Uterus (tissue), 4 donors: Measurements from ENCODE around the gene KIRREL3. TPM values are rescaled to one million over a fixed set of nuclear protein-coding genes. Genes with fewer than 3 reads are reported as not detected.

ENCODE experiments used
- DNase-seq, 2 donors: peaks; one replicate each; pipeline ENCODE4 v3.0.0-alpha.2; 2019 to 2020
- H3K27ac ChIP-seq, 2 donors: fragments of 200-600 bp; sonication (generic); 1 replicate in 1 of 2; 2 replicates in 1 of 2; pipeline ENCODE4 v1.5.1; 2016 to 2018
- H3K27me3 ChIP-seq, 2 donors: fragments of 200-600 bp; sonication (generic); one replicate each; pipeline ENCODE4 v1.5.1; 2018 to 2019; ENCODE audit warnings: control low read depth in 1 of 2
- H3K36me3 ChIP-seq, 2 donors: fragments of 200-600 bp; sonication (generic); one replicate each; pipeline ENCODE4 v1.5.1; 2019; ENCODE audit warnings: control low read depth in 1 of 2
- H3K4me1 ChIP-seq, 2 donors: fragments of 200-600 bp; sonication (generic); one replicate each; pipeline ENCODE4 v1.5.1; 2018 to 2019; ENCODE audit warnings: control low read depth in 1 of 2
- H3K4me3 ChIP-seq, 2 donors: fragments of 200-600 bp; sonication (generic); 1 replicate in 1 of 2; 2 replicates in 1 of 2; pipeline ENCODE4 v1.5.1; 2018 to 2019; ENCODE audit warnings: mild to moderate bottlenecking in 1 of 2
- H3K9me3 ChIP-seq, 2 donors: fragments of 200-600 bp; sonication (generic); one replicate each; pipeline ENCODE4 v1.5.1; 2019; ENCODE audit warnings: control low read depth in 1 of 2
- CTCF ChIP-seq, 4 experiments: fragments of 200-600 bp in 2 of 4; fragments of 450-650 bp in 2 of 4; sonication (generic) in 2 of 4; IDR thresholded peaks; one replicate each; pipeline ENCODE4 v1.5.1; 2016 to 2019; ENCODE audit warnings: antibody characterized with exemption in 4 of 4, mild to moderate bottlenecking in 2 of 4, moderate library complexity in 1 of 4
- POLR2A ChIP-seq, 2 donors: fragments of 450-650 bp; IDR thresholded peaks; one replicate each; pipeline ENCODE4 v1.6.1; 2016; ENCODE audit warnings: antibody characterized with exemption in 2 of 2, mild to moderate bottlenecking in 1 of 2, moderate library complexity in 1 of 2
- intact Hi-C: fragments of 100-400 bp; cut with DNase I; formaldehyde crosslinking; loops from one replicate; pipeline ENCODE4 v1.15.1; 2023; ENCODE audit warnings: low total_unique reads
- total RNA-seq, 4 donors: library from RNA; depleted of rRNA in 3 of 4; stranded (reverse); fragments of >200 nt in 3 of 4; gene quantifications; one replicate each; pipeline versions ENCODE4 v1.1.0 to v1.2.4, GENCODE V29; 2014 to 2023
- donor health status: DM: yes; HTN: yes; CAD: no.

KIRREL3 gene
- total RNA-seq, 4 donors from 2014 or later: 10.0 TPM; not detected in 3

- DNase-seq: peak; percentile 34 to 43
- H3K27me3 ChIP-seq: no peaks in the 10 kb centered on the region
- TF ChIP-seq POLR2A (IDR thresholded peaks at IDR 0.05): no peak
- TF ChIP-seq CTCF (IDR thresholded peaks at IDR 0.05): peak; percentile 61 to 82 (median 80)
- H3K27ac ChIP-seq: no peak overlapping the region
- intact Hi-C loops: no loop called here
- H3K9me3 ChIP-seq: no peaks in the 10 kb centered on the region
- H3K4me1 ChIP-seq: no peaks in the 10 kb centered on the region
- no peak overlapping the region for H3K4me3 ChIP-seq
- H3K36me3 ChIP-seq: no peaks in the 10 kb centered on the region
Observed at GRCh38 chr11:126989942-126990715, 10.4 kb downstream of the KIRREL3 start.

GRCh38 chr11:126988655-126989054, 11.9 kb downstream of the KIRREL3 start:
- no peaks in the 10 kb centered on the region for H3K36me3 ChIP-seq
- intact Hi-C loops: no loop called here
- H3K27ac ChIP-seq: no peak overlapping the region
- TF ChIP-seq CTCF (IDR thresholded peaks at IDR 0.05) (no peak), POLR2A (IDR thresholded peaks at IDR 0.05) (no peak)
- DNase-seq: no peak
- H3K9me3 ChIP-seq: no peaks in the 10 kb centered on the region
- no peaks in the 10 kb centered on the region for H3K4me1 ChIP-seq
- no peaks in the 10 kb centered on the region for H3K27me3 ChIP-seq
- no peak overlapping the region for H3K4me3 ChIP-seq

DNA sequence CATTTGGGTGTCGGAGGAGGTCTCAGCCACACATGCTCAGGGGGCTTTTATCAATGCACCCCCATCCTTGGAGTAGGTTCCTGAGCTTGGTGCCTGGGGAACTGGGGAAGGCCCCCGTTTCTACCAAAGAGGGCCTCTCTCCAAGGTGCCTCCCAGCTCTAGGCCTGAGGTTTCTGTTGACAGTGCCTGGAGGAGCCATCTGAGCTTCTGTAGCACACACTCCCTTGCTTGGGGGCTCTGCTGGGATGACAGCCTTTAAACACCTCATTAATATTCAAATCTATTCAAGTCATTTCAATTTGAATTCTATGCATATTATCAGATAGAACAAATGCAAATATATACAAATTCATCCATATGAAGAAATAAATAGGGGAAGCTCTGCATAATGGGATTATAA, 18.9 kb downstream of the KIRREL3 start:
- no peak overlapping the region for H3K4me3 ChIP-seq
- H3K27ac ChIP-seq: no peak overlapping the region
- H3K4me1 ChIP-seq: no peaks in the 10 kb centered on the region
- no peaks in the 10 kb centered on the region for H3K27me3 ChIP-seq
- intact Hi-C loops: no loop called here
- TF ChIP-seq CTCF (IDR thresholded peaks at IDR 0.05) (no peak), POLR2A (IDR thresholded peaks at IDR 0.05) (no peak)
- no peak for DNase-seq
- H3K36me3 ChIP-seq: no peaks in the 10 kb centered on the region
- no peaks in the 10 kb centered on the region for H3K9me3 ChIP-seq

- intact Hi-C loops: no loop called here
- DNase-seq: no peak
- H3K4me3 ChIP-seq: no peak overlapping the region
- no peaks in the 10 kb centered on the region for H3K36me3 ChIP-seq
- H3K27ac ChIP-seq: no peak overlapping the region
- no peaks in the 10 kb centered on the region for H3K4me1 ChIP-seq
- no peaks in the 10 kb centered on the region for H3K9me3 ChIP-seq
- no peak for TF ChIP-seq POLR2A (IDR thresholded peaks at IDR 0.05)
- TF ChIP-seq CTCF (IDR thresholded peaks at IDR 0.05): no peak
- no peaks in the 10 kb centered on the region for H3K27me3 ChIP-seq
Observed at GRCh38 chr11:126978911-126979310, 21.7 kb downstream of the KIRREL3 start.

DNA sequence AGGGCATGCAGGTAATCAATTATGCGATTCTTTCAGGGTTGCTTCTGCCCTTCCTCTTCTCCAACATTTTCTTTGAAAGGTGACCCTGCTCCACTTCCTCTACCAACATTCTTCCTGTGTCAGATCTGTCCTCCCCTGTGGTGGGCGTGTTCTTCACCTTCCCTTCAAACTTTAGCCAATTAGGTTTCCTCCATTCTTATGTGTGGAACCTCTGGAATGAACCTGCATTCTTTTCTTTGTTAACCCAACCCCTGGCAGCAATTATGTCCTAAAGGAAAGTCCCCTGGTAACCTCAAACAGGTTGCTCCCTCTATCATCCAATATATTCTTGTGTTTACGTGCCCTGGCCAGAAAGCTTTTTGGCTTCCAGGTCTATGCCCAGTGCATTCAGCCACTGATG, 22.4 kb downstream of the KIRREL3 start:
- intact Hi-C loops: no loop called here
- no peak for TF ChIP-seq POLR2A (IDR thresholded peaks at IDR 0.05)
- TF ChIP-seq CTCF (IDR thresholded peaks at IDR 0.05): no peak
- no peak overlapping the region for H3K4me3 ChIP-seq
- no peak overlapping the region for H3K27ac ChIP-seq
- DNase-seq: no peak
- no peaks in the 10 kb centered on the region for H3K4me1 ChIP-seq
- no peaks in the 10 kb centered on the region for H3K36me3 ChIP-seq
- no peaks in the 10 kb centered on the region for H3K9me3 ChIP-seq
- no peaks in the 10 kb centered on the region for H3K27me3 ChIP-seq
